B cell (primary cell): ENCODE results near the gene CARS2. TPM values are rescaled to one million over a fixed set of nuclear protein-coding genes. Genes with fewer than 3 reads are reported as not detected.

Experiments used
- ATAC-seq: fragments of 200-7000 bp; cut with Tn5 transposase; one replicate; pipeline ENCODE4 v1.10.0; 2021; ENCODE audit warnings: low read depth, mild to moderate bottlenecking, moderate number of reproducible peaks, moderate library complexity
- CTCF ChIA-PET: fragments of 350-600 bp; sonication (Branson Sonifier 250); formaldehyde crosslinking; loops from one replicate; lab custom pipeline; 2021; ENCODE audit warnings: antibody characterized with exemption, inconsistent platforms; lab: Charles Lee
- POLR2A ChIA-PET: fragments of 350-600 bp; sonication (Branson Sonifier 250); formaldehyde crosslinking; loops from one replicate; lab custom pipeline; 2021; ENCODE audit warnings: antibody characterized with exemption; lab: Charles Lee
- DNase-seq: peaks from one replicate; pipeline ENCODE4 v3.0.0; 2013
- H2AFZ ChIP-seq: 2 replicates; pipeline ENCODE4 v1.6.1; 2012; ENCODE audit warnings: mild to moderate bottlenecking, low read depth, low read length; ENCODE audit not compliant: insufficient read depth, poor library complexity, severe bottlenecking
- H3K27ac ChIP-seq, 2 donors: 1 replicate in 1 of 2; 2 replicates in 1 of 2; pipeline ENCODE4 v1.5.1; 2012 to 2013; ENCODE audit warnings: low read length in 2 of 2, mild to moderate bottlenecking in 2 of 2, moderate library complexity in 1 of 2
- H3K27me3 ChIP-seq, 4 experiments: fragments of 200-600 bp in 1 of 4; sonication (generic) in 1 of 4; replicated peaks in 1 of 4; 1 replicate in 2 of 4; 2 replicates in 2 of 4; pipeline versions ENCODE4 v1.6.1 to v1.7.0; 2013 to 2016; ENCODE audit warnings: low read length in 3 of 4, mild to moderate bottlenecking in 2 of 4, mixed read lengths in 1 of 4, moderate library complexity in 1 of 4; ENCODE audit not compliant: insufficient read depth in 4 of 4, control insufficient read depth in 3 of 4; ENCODE audit errors: control extremely low read depth in 1 of 4
- H3K36me3 ChIP-seq, 2 experiments: replicated peaks in 1 of 2; 1 replicate in 1 of 2; 2 replicates in 1 of 2; pipeline versions ENCODE4 v1.6.1 to v1.7.1; 2013; ENCODE audit warnings: low read length in 1 of 2; ENCODE audit not compliant: insufficient read depth in 2 of 2, control insufficient read depth in 1 of 2; ENCODE audit errors: control extremely low read depth in 1 of 2, extremely low read depth in 1 of 2
- H3K4me1 ChIP-seq, 2 donors: fragments of 200-600 bp in 1 of 2; sonication (generic) in 1 of 2; 1 replicate in 1 of 2; 2 replicates in 1 of 2; pipeline versions ENCODE4 v1.5.1 to v1.6.1; 2013 to 2017; ENCODE audit warnings: low read length in 2 of 2; ENCODE audit not compliant: control insufficient read depth in 2 of 2, insufficient read depth in 2 of 2
- H3K4me2 ChIP-seq: replicated peaks from 2 replicates; pipeline ENCODE3; 2012; ENCODE audit warnings: mild to moderate bottlenecking, low read depth, low read length; ENCODE audit not compliant: poor library complexity, severe bottlenecking
- H3K4me3 ChIP-seq, 5 experiments: fragments of 200-600 bp in 1 of 5; sonication (generic) in 1 of 5; 1 replicate in 3 of 5; 2 replicates in 2 of 5; pipeline versions ENCODE4 v1.5.1 to v1.7.0; 2011 to 2016; ENCODE audit warnings: low read length in 4 of 5, mild to moderate bottlenecking in 4 of 5, low read depth in 2 of 5, control low read depth in 1 of 5, moderate library complexity in 1 of 5; ENCODE audit not compliant: insufficient read depth in 1 of 5; ENCODE audit errors: control extremely low read depth in 1 of 5, extremely low read depth in 1 of 5
- H3K79me2 ChIP-seq: fragments of 200-600 bp; sonication (generic); one replicate; pipeline ENCODE4 v1.6.0; 2016; ENCODE audit warnings: low read length; ENCODE audit not compliant: control insufficient read depth, insufficient read depth
- H3K9ac ChIP-seq: fragments of 200-600 bp; sonication (generic); 2 replicates; pipeline ENCODE4 v1.6.1; 2017; ENCODE audit warnings: mild to moderate bottlenecking, low read length, moderate library complexity
- H3K9me3 ChIP-seq, 3 donors: one replicate each; pipeline versions ENCODE4 v1.6.1 to v1.7.1; 2013; ENCODE audit warnings: low read length in 2 of 3; ENCODE audit not compliant: control insufficient read depth in 2 of 3, insufficient read depth in 1 of 3; ENCODE audit errors: control extremely low read depth in 1 of 3
- H4K20me1 ChIP-seq: 2 replicates; pipeline ENCODE4 v1.6.0; 2012; ENCODE audit warnings: mild to moderate bottlenecking, low read length; ENCODE audit not compliant: insufficient read depth, control insufficient read depth, poor library complexity, severe bottlenecking
- H3K27ac Mint-ChIP-seq: one replicate; pipeline ENCODE4 v1.8.0; 2021; ENCODE audit warnings: mixed read lengths
- H3K27me3 Mint-ChIP-seq: one replicate; pipeline ENCODE4 v1.8.0; 2021; ENCODE audit warnings: mixed read lengths
- H3K4me1 Mint-ChIP-seq: one replicate; pipeline ENCODE4 v1.8.0; 2021; ENCODE audit warnings: mixed read lengths
- H3K4me3 Mint-ChIP-seq: one replicate; pipeline ENCODE4 v1.8.0; 2021; ENCODE audit warnings: mixed read lengths
- H3K9me3 Mint-ChIP-seq: one replicate; pipeline ENCODE4 v1.8.0; 2022; ENCODE audit warnings: mixed read lengths; ENCODE audit not compliant: insufficient read depth
- EZH2 ChIP-seq: IDR thresholded peaks from 2 replicates; pipeline ENCODE4 v1.6.1; 2012; ENCODE audit warnings: borderline replicate concordance, low read depth, mild to moderate bottlenecking, moderate library complexity, low read length; ENCODE audit not compliant: insufficient read depth, poor library complexity, severe bottlenecking
- WGBS: methylation state at CpG from one replicate; pipeline ENCODE4 v1.1.5; 2013; ENCODE audit warnings: missing lambda C conversion rate; ENCODE audit not compliant: insufficient coverage; 5-methylcytosine and 5-hydroxymethylcytosine counted together
- intact Hi-C: fragments of 100-400 bp; cut with micrococcal nuclease; formaldehyde crosslinking; loops from one replicate; pipeline ENCODE4 v1.10.0; 2022
- polyA plus RNA-seq: library from polyadenylated mRNA; depleted of rRNA; stranded (reverse); fragments of >200 nt; gene quantifications from 2 replicates; pipeline ENCODE4 v1.2.3, GENCODE V29; 2012
- total RNA-seq, 2 donors: library from RNA; stranded (reverse); fragments of 120-200 nt in 1 of 2; gene quantifications; 1 replicate in 1 of 2; 2 replicates in 1 of 2; pipeline versions ENCODE4 v1.2.3 to v1.2.4, GENCODE V29; 2013 to 2022
- TF ChIP-seq, protein P1 (sequence below): fragments of 200-600 bp; IDR thresholded peaks from one replicate; pipeline ENCODE4 v1.8.0; 2022; ENCODE audit warnings: antibody characterized with exemption, mild to moderate bottlenecking

The CARS2 gene
- total and polyA plus RNA-seq, 2 donors (not counting 1 experiment from before 2014, with no cell fraction given), result 154 to 188 TPM

- peak overlapping the region; percentile 42 for H3K27ac Mint-ChIP-seq
- ChIA-PET POLR2A (interaction anchor here (0.7 to 1.0 kb wide), 3 partner anchors 19 to 36 kb away, joined by 3 to 5 read pairs (median 3); no protein-coding TSS in a partner anchor), CTCF (interaction anchor here (0.8 to 3.3 kb wide), 11 partner anchors 16 to 119 kb away, joined by 3 to 40 read pairs (median 4); partner anchors contain the start of genes ING1 and RAB20)
- no peaks in the 10 kb centered on the region for H3K27me3 Mint-ChIP-seq
- DNase-seq, result peak; percentile 39
- WGBS, result 92% methylated on average over 6 of the region's 7 CpGs
- no peak overlapping the region for H3K9ac ChIP-seq
- H3K27me3 ChIP-seq, result no peaks in the 10 kb centered on the region
- no peak overlapping the region for H3K4me3 ChIP-seq
- H3K79me2 ChIP-seq, result peaks cover 3% of the 10 kb centered on the region
- H3K27ac ChIP-seq, result peak overlapping the region in 1 of 2 donors; percentile 6
- H3K4me3 Mint-ChIP-seq, result no peak overlapping the region
- H3K4me1 Mint-ChIP-seq, result peaks cover 37% of the 10 kb centered on the region
- no peak overlapping the region for H2AFZ ChIP-seq
- peaks cover 16 to 58% of the 10 kb centered on the region in 2 experiments for H3K36me3 ChIP-seq
- H3K4me2 ChIP-seq, result no peak overlapping the region
- intact Hi-C loops, result no loop called here
- H3K9me3 Mint-ChIP-seq, result no peaks in the 10 kb centered on the region
- TF ChIP-seq, protein P1, sequence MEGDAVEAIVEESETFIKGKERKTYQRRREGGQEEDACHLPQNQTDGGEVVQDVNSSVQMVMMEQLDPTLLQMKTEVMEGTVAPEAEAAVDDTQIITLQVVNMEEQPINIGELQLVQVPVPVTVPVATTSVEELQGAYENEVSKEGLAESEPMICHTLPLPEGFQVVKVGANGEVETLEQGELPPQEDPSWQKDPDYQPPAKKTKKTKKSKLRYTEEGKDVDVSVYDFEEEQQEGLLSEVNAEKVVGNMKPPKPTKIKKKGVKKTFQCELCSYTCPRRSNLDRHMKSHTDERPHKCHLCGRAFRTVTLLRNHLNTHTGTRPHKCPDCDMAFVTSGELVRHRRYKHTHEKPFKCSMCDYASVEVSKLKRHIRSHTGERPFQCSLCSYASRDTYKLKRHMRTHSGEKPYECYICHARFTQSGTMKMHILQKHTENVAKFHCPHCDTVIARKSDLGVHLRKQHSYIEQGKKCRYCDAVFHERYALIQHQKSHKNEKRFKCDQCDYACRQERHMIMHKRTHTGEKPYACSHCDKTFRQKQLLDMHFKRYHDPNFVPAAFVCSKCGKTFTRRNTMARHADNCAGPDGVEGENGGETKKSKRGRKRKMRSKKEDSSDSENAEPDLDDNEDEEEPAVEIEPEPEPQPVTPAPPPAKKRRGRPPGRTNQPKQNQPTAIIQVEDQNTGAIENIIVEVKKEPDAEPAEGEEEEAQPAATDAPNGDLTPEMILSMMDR, result peak; percentile 56
- TF ChIP-seq EZH2, result no peak
- no peaks in the 10 kb centered on the region for H4K20me1 ChIP-seq
- no peaks in the 10 kb centered on the region for H3K9me3 ChIP-seq
- peaks cover 19 to 35% of the 10 kb centered on the region in 2 donors for H3K4me1 ChIP-seq
- ATAC-seq, result no peak
Observed at GRCh38 chr13:110680852-110681251, 25.1 kb downstream of the CARS2 start.

- peak; percentile 43 for DNase-seq
- no peaks in the 10 kb centered on the region for H3K27me3 Mint-ChIP-seq
- no peak for ATAC-seq
- H3K79me2 ChIP-seq, result peaks cover 3% of the 10 kb centered on the region
- peak overlapping the region; percentile 16 for H3K4me3 Mint-ChIP-seq
- no peaks in the 10 kb centered on the region for H3K9me3 ChIP-seq
- CTCF ChIA-PET, result interaction anchor here (1.4 to 3.3 kb wide), 3 partner anchors 20 to 34 kb away, joined by 3 to 40 read pairs (median 16); no protein-coding TSS in a partner anchor
- no peaks in the 10 kb centered on the region for H3K9me3 Mint-ChIP-seq
- H3K27ac ChIP-seq, result peak overlapping the region in 1 of 2 donors; percentile 98
- H2AFZ ChIP-seq, result no peak overlapping the region
- WGBS, result 93% methylated on average over 27 of the region's 28 CpGs
- H3K4me1 Mint-ChIP-seq, result peaks cover 59% of the 10 kb centered on the region
- peak overlapping the region; percentile 34 for H3K4me2 ChIP-seq
- POLR2A ChIA-PET, result interaction anchor here (0.6 to 0.7 kb wide), 2 partner anchors 24 to 237 kb away, joined by 3 to 5 read pairs; no protein-coding TSS in a partner anchor
- H3K4me3 ChIP-seq, result no peak overlapping the region
- no peaks in the 10 kb centered on the region for H4K20me1 ChIP-seq
- H3K36me3 ChIP-seq, result peaks cover 3 to 38% of the 10 kb centered on the region in 2 experiments
- no peak overlapping the region for H3K9ac ChIP-seq
- TF ChIP-seq EZH2, result no peak
- TF ChIP-seq, protein P1, result no peak
- peak overlapping the region; percentile 79 for H3K27ac Mint-ChIP-seq
- no peaks in the 10 kb centered on the region for H3K27me3 ChIP-seq
- intact Hi-C loops, result loop anchor here (2.0 kb wide), 2 partner anchors 117 to 207 kb away; partner anchors contain the start of gene RAB20
- peaks cover 28 to 46% of the 10 kb centered on the region in 2 donors for H3K4me1 ChIP-seq
Observed at GRCh38 chr13:110677731-110678545, 28.0 kb downstream of the CARS2 start.
